ENCODE results near the gene KYNU.

DNA sequence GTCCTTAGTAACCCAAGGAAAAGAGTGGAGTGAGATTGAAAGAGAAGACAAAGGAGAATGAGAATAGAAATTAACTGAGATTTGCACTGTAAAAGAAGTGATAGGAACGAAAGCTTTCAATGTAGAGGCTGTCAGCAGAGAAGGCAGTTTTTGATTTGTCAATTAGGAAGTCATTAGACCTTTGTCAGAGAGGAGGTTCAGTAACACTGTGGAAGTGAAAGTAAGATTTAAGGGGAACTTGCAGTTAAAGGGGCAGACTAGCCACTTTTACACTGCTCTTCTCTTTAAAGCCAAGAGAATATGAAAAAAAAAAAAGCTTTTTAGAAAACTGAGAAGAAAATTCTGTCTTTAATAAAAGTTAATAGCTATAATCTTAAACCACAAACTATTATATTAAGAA, 11.5 kb upstream of the KYNU start:
- TF ChIP-seq POLR2AphosphoS5 (IDR thresholded peaks at IDR 0.05; ENCODE audit: low read depth, low read length) (no peak), POLR2A (IDR thresholded peaks at IDR 0.05; ENCODE audit: low read depth, low read length) (0 out of 2 replicates have a peak, but pooled peaks have one; percentile 43), TAF1 (IDR thresholded peaks at IDR 0.05; ENCODE audit: low read depth, low read length) (no peak), POU2F2 (IDR thresholded peaks at IDR 0.05; ENCODE audit: low read depth, low read length) (no peak), PAX5 (IDR thresholded peaks at IDR 0.05; ENCODE audit: insufficient read depth, low read length, severe bottlenecking) (no peak), SPI1 (IDR thresholded peaks at IDR 0.05; ENCODE audit: low read depth, low read length) (peak; percentile 84)

Data from GM12891 (cell line).